Upper lobe of left lung (tissue), 4 donors: ENCODE results near the gene PHF20.

Experiments used
- CTCF ChIP-seq, 6 experiments: fragments of 450-650 bp in 4 of 6; fragments of 200-600 bp in 2 of 6; sonication (generic) in 2 of 6; IDR thresholded peaks; one replicate each; pipeline ENCODE4 v1.5.1; 2016 to 2019; ENCODE audit warnings: antibody characterized with exemption in 6 of 6
- EP300 ChIP-seq, 4 donors: sonication (generic); formaldehyde crosslinking; IDR thresholded peaks; one replicate each; pipeline ENCODE4 v1.5.1; 2017; ENCODE audit warnings: antibody characterized with exemption in 4 of 4, control low read depth in 2 of 4
- POLR2A ChIP-seq, 4 donors: fragments of 450-650 bp; IDR thresholded peaks; one replicate each; pipeline ENCODE4 v1.5.1; 2016 to 2017; ENCODE audit warnings: antibody characterized with exemption in 4 of 4, mild to moderate bottlenecking in 2 of 4
- POLR2AphosphoS5 ChIP-seq, 2 donors: sonication (generic); formaldehyde crosslinking; IDR thresholded peaks; one replicate each; pipeline ENCODE4 v1.5.1; 2017; ENCODE audit warnings: antibody characterized with exemption in 2 of 2

- no peak for TF ChIP-seq CTCF (IDR thresholded peaks at IDR 0.05)
- no peak for TF ChIP-seq POLR2A (IDR thresholded peaks at IDR 0.05)
- TF ChIP-seq POLR2AphosphoS5 (IDR thresholded peaks at IDR 0.05): no peak
- TF ChIP-seq EP300 (IDR thresholded peaks at IDR 0.05): no peak
Measured at GRCh38 chr20:35985806-35986205, 214.0 kb downstream of the PHF20 start.
